ENCODE data around the gene ALG3.

DNA sequence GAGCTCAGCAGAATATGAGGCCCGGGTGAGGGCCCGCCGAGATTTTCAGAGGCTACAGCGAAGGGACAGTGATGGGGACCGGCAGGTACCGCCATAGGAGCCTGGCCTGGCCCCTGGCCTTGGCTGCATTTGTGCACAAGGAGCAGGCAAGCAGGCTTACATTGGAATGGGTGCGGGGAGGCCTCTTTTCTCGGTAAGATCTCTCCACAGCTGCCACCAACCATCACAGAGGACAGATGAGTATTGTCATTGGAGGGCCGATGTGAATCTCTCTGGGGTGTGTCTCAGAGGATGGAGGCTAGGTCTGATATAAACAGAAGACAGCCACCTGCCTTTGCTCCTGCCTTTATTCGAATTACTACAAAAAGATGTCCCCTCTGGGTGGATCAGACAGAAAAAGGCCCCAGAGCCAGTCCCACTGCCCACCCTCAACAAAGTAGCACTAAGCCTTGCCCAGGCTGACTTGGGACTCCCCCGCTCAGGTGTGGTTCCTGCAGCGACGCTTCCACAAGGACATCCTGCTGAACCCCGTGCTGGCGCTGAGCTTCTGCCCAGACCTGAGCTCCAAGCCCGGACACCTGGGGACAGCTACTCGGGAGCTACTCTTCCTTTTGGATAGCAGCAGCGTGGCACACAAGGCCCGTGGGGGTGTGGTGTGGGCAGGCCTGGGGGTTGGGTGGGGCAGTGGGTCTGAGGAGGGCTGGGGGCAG is 13.9 kb downstream of the ALG3 start:
- TF ChIP-seq, protein P1, sequence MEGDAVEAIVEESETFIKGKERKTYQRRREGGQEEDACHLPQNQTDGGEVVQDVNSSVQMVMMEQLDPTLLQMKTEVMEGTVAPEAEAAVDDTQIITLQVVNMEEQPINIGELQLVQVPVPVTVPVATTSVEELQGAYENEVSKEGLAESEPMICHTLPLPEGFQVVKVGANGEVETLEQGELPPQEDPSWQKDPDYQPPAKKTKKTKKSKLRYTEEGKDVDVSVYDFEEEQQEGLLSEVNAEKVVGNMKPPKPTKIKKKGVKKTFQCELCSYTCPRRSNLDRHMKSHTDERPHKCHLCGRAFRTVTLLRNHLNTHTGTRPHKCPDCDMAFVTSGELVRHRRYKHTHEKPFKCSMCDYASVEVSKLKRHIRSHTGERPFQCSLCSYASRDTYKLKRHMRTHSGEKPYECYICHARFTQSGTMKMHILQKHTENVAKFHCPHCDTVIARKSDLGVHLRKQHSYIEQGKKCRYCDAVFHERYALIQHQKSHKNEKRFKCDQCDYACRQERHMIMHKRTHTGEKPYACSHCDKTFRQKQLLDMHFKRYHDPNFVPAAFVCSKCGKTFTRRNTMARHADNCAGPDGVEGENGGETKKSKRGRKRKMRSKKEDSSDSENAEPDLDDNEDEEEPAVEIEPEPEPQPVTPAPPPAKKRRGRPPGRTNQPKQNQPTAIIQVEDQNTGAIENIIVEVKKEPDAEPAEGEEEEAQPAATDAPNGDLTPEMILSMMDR (IDR thresholded peaks at IDR 0.05), result no peak
- no peak for TF ChIP-seq POLR2A (IDR thresholded peaks at IDR 0.05)

Data from tibial nerve (tissue), 3 donors.